GM21447 (cell line): Measurements from ENCODE around the gene GASK1B.

Experiments
- ATAC-seq: cut with Tn5 transposase; IDR thresholded peaks from one replicate; pipeline ENCODE4 v1.9.1; 2021; ENCODE audit not compliant: unreplicated experiment

Gene GASK1B

DNA sequence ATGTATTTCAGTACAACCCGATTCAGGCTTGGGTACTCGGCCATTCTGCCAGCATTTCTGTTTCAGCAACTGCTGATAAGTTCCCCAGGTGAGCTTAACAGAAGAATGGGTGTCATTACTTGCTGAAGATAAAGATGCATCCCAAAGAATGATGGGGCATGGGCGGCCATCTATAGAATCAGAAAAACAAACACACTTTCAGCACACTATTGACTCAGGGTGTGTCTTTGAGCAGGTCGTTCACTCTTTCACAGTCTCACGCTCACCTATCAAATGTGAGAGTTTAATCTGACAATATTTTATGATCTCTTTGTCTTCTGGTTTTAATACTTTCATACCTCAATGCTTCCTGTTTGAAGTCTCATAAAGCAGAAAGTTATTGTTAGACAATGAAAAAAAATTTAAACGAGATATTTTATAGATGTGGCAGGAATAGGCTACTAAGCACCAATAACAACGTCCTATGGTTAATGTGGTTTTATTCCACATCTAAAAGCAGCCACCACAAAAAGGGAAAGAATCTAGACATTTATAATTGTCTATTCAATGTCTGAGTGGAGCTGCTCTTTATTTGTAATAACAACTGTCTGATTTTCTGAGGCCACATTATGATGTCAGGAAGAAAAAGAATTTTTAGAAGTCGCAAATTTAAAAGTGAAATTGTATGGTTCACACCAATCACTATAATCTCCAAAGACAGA is 17.0 kb downstream of the GASK1B start:
- no peak for ATAC-seq

- ATAC-seq = no peak
Measured at GRCh38 chr4:158147151-158147550, 25.7 kb downstream of the GASK1B start.

GRCh38 chr4:158146736-158147135 is 26.1 kb downstream of the GASK1B start:
- no peak for ATAC-seq

- ATAC-seq = no peak
Measured at GRCh38 chr4:158139086-158139485, 33.7 kb downstream of the GASK1B start.

GRCh38 chr4:158134222-158134621 is 38.6 kb downstream of the GASK1B start:
- no peak for ATAC-seq

DNA sequence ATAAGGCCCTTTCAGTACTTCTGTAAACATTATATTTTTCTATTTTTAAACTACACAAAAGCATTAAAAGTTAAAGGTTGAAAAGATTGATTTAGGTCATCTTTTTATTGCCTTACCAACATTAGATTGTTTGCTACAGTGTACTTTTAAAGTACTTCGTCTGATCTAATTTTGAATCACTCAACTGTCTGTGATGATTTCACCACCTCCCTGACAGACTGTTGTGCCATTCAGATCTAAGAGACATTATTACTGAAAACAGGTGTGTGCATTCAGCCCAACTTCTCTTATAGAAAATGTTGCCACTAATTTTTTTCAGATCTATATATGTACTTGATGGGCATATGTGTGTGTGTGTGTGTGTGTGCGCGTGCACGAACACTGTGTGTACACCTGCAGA is 39.3 kb downstream of the GASK1B start:
- no peak for ATAC-seq

GRCh38 chr4:158131027-158131426 is 41.8 kb downstream of the GASK1B start:
- ATAC-seq = no peak

DNA sequence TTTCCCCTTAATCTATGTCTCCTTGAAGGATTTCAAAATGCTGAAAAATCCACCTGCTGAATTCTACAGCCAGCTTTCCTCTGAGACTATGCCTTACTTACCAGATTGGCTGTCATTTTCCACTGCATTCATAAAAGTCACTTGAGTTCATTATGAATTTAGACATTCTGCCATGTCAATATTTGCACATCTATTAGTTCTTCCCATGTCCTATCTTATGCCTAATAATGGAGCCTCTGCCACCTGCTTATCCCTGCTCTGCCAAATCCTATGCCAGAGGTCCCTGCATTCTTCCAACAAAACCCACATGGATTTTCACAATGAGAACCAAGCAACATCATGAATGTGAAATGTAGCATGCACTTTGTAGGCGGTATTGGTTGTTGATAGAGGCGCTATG is 42.6 kb downstream of the GASK1B start:
- no peak for ATAC-seq

- peak; percentile 93 for ATAC-seq
Measured at GRCh38 chr4:158129694-158130093, 43.1 kb downstream of the GASK1B start.

GRCh38 chr4:158128540-158128939 is 44.3 kb downstream of the GASK1B start:
- ATAC-seq = no peak

DNA sequence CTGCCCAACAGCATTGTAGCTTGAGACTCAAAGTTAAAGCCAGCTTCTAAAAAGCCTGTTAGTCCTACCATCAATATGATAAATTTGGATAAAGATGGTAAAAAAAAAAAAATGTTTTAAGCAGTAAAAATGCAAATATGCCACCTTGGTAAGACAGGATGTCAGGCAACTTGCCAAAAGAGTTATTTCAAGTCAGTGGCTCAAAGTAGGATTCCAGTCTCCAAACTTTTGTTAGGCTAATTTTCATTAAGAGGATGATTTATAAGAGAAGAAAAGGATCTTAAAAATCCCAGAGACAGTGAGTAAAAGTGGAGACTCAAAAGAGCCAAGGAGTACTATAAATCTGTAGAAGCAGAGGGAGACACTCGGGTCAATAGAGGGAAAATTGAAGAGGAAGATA is 47.5 kb downstream of the GASK1B start:
- no peak for ATAC-seq
